SJSA1 (cell line): ENCODE measurements around the gene SYF2. TPM values are rescaled to one million over a fixed set of nuclear protein-coding genes. Genes with fewer than 3 reads are reported as not detected.
"Not testable (repeated sequence)": the region's sequence is repeated elsewhere in the genome, so short reads cannot be mapped to it uniquely, and the experiment has no call there.

Source experiments
- DNase-seq, 2 experiments: peaks; one replicate each; pipeline ENCODE4 v3.0.0-alpha.2; 2015 to 2020; ENCODE audit warnings: low spot score in 2 of 2, low read depth in 1 of 2
- H3K27ac ChIP-seq: fragments of 250-450 bp; sonication (Bioruptor Pico); 2 replicates; pipeline ENCODE4 v1.5.1; 2020; ENCODE audit warnings: mild to moderate bottlenecking, moderate library complexity
- H3K27me3 ChIP-seq: fragments of 250-450 bp; sonication (Bioruptor Pico); replicated peaks from 2 replicates; pipeline ENCODE4 v1.5.1; 2020; ENCODE audit warnings: mild to moderate bottlenecking, moderate library complexity
- H3K36me3 ChIP-seq: fragments of 250-450 bp; sonication (Bioruptor Pico); 2 replicates; pipeline ENCODE4 v1.5.1; 2020; ENCODE audit warnings: mild to moderate bottlenecking
- H3K4me1 ChIP-seq: fragments of 250-450 bp; sonication (Bioruptor Pico); replicated peaks from 2 replicates; pipeline ENCODE4 v1.6.1; 2021; ENCODE audit warnings: mild to moderate bottlenecking
- H3K4me3 ChIP-seq: fragments of 250-450 bp; sonication (Bioruptor Pico); 2 replicates; pipeline ENCODE4 v1.5.1; 2020; ENCODE audit warnings: mild to moderate bottlenecking
- H3K9me3 ChIP-seq: fragments of 250-450 bp; sonication (Bioruptor Pico); replicated peaks from 2 replicates; pipeline ENCODE4 v1.5.1; 2020; ENCODE audit warnings: mild to moderate bottlenecking
- total RNA-seq: library from RNA; depleted of rRNA; stranded (reverse); fragments of >200 nt; shearing (Covaris generic); gene quantifications from 2 replicates; pipeline ENCODE4 v1.2.3, GENCODE V29; 2014

Gene SYF2
- total RNA-seq, 1 experiment from 2014 or later = 34.0 TPM

DNA sequence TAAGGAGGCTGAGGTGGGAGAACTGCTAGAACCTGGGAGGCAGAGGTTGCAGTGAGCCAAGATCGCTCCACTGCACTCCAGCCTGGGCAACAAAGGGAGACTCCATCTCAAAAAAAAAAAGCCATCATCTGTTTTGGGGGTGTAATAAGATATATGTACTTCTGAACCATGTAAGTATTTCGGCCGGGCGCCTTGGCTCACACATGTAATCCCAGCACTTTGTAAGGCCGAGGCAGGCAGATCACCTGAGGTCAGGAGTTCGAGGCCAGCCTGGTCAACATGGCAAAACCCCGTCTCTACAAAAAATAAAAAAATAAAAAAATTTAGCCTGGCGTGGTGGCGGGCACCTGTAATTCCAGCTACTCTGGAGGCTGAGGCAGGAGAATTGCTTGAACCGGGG lies 3.1 kb upstream of the SYF2 start:
- peaks cover 33% of the 10 kb centered on the region for H3K36me3 ChIP-seq
- not testable (repeated sequence) for DNase-seq, H3K9me3 ChIP-seq, H3K4me3 ChIP-seq, H3K27me3 ChIP-seq, H3K27ac ChIP-seq
- H3K4me1 ChIP-seq = peaks cover 26% of the 10 kb centered on the region

DNA sequence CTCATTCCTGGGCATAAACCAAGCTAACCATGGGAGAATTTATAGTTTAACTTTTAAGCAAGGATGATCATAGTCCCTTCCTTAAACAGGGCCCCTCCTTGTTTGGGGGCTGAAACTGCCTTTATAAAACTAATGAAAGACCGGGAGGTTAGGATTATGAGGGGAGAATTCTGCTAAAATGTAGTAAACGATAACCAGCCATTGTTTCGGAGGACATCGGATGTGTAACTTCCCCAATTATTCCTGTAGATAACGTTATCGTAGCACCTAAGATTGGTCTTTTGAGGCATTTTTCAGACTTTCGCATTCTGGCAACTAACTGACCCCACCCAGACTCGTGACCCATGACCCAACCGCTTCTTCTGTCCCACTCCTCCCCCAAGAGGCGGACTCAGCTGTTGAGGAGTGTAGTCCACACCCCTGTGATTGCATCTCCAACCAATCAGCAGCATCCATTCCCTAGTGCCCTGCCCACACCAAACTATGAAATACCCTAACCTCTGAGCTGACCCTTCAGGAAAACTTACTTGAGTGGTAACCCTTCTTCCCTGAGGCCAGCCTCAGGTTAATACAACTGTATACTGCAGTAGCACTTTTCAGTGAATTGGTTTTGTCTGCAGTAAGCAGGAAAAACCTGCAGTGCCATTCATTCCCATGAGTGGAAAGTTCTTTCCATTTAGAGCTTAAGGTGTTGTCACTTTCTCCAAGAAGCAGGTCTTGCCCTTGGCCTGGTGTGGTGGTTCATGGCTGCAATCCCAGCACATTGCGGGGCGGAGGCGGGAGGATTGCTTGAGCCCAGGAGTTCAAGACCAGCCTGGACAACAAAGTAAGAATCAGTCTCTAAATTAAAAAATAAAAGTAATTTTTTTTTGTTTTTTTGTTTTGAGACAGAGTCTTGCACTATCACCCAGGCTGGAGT lies 823 bp upstream of the SYF2 start:
- no peaks in the 10 kb centered on the region for H3K9me3 ChIP-seq
- H3K4me1 ChIP-seq = peaks cover 15% of the 10 kb centered on the region
- H3K4me3 ChIP-seq = peak overlapping the region; percentile 61
- peak overlapping the region; percentile 92 for H3K27ac ChIP-seq
- no peaks in the 10 kb centered on the region for H3K27me3 ChIP-seq
- peaks cover 37% of the 10 kb centered on the region for H3K36me3 ChIP-seq
- DNase-seq = peak; percentile 73 to 85

DNA sequence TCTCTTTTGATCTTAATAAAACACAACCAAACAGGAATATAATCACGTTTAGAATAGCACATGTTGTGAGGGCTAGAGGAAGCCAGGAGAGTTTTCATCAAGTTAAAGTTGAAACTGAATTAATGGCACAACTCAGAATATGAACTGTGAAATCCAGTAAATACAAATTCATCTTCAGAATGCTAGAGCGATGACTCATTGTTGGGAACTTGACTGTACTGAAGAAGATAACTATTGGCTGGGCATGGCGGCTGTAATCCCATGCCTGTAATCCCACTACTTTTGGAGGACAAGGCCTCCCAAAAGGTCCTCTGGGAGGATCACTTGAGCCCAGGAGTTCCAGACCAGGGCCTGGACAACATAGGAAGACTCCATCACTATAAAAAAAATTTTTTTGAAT lies 8.8 kb downstream of the SYF2 start:
- no peaks in the 10 kb centered on the region for H3K9me3 ChIP-seq
- no peak overlapping the region for H3K27ac ChIP-seq
- no peak overlapping the region for H3K4me3 ChIP-seq
- H3K36me3 ChIP-seq = peaks cover 58% of the 10 kb centered on the region
- no peaks in the 10 kb centered on the region for H3K4me1 ChIP-seq
- DNase-seq = no peak
- H3K27me3 ChIP-seq = no peaks in the 10 kb centered on the region

DNA sequence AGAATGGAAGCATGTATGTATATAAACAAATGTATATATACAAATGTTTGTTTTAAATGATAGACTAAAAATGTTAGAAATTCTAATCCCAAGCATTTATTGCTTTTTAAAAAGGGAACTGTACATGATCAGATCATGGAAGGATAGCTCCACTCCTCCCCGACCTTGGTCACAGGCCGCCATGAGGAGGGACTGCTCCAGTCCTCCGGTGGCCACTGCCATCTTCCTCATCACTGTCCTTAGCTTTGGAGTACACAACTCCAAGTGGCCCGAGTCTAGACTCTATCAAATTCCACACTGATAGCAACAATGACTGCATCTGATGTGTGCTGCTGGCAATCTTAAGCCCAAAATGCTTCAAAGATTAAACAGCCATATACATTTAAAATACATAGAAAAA lies 9.7 kb downstream of the SYF2 start:
- Histone ChIP-seq H3K36me3 (peaks cover 51% of the 10 kb centered on the region), H3K9me3 (no peaks in the 10 kb centered on the region), H3K4me3 (no peak overlapping the region), H3K27me3 (no peaks in the 10 kb centered on the region), H3K27ac (no peak overlapping the region), H3K4me1 (no peaks in the 10 kb centered on the region)
- DNase-seq = no peak

GRCh38 chr1:25220666-25221065 lies 11.6 kb downstream of the SYF2 start:
- DNase-seq = no peak
- H3K27me3 ChIP-seq = no peaks in the 10 kb centered on the region
- no peaks in the 10 kb centered on the region for H3K9me3 ChIP-seq
- H3K4me1 ChIP-seq = no peaks in the 10 kb centered on the region
- no peak overlapping the region for H3K4me3 ChIP-seq
- peaks cover 36% of the 10 kb centered on the region for H3K36me3 ChIP-seq
- H3K27ac ChIP-seq = no peak overlapping the region

DNA sequence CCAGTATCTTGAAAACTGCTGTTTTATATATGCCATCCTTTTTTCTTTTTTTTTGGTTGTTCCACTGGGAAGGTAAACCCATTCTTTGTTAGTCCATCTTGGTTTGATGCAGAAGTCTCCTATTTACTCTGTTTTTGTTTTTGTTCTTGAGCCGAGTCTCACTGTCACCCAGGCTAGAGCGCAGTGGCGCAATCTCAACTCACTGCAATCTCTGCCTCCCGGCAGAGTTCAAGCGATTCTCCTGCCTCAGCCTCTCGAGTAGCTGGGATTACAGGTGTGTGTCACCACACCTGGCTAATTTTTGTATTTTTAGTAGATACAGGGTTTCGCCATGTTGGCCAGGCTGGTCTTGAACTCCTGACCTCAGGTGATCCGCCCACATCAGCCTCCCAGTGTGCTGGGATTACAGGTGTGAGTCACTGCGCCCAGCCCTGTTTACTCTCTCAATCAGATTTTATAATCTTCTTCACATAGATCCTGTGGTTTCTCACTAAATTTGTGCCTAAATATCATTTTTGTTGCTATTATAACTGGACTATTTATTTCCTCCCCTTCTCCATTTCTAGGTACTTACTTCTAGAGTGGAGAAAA lies 12.5 kb downstream of the SYF2 start:
- H3K27me3 ChIP-seq = no peaks in the 10 kb centered on the region
- H3K36me3 ChIP-seq = peaks cover 32% of the 10 kb centered on the region
- no peaks in the 10 kb centered on the region for H3K4me1 ChIP-seq
- H3K27ac ChIP-seq = no peak overlapping the region
- no peak for DNase-seq
- no peak overlapping the region for H3K4me3 ChIP-seq
- H3K9me3 ChIP-seq = no peaks in the 10 kb centered on the region

DNA sequence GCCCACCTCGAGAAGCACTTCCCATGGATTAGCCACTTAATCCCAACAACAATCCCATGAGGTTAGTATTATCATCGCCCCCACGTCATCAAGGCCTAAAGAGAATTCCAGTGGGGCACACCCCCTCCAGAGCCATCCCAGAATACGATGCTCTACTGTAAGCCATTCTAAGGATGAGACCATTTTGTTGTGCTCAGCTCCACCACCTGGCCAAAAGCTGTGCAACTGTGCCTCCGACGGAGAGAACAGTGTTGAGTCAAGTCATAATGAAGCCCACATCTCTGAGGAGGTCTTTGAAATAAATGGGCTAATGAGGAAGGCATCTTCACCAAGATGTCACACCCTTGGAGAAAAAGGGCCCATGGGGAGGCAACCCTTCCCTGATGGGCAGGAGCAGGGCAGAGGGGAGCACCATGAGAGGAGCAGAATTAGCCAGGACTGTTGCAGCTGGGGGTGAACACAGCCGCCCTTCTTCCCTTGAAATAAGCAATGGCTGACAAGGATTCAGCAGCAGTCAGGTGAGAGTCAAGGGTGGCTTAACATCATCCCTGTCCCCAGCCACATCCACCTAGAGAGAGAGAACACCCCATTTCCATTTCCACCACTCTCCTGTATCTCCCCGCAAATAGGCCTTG lies 14.6 kb downstream of the SYF2 start:
- Histone ChIP-seq H3K27me3 (no peaks in the 10 kb centered on the region), H3K4me3 (no peak overlapping the region), H3K4me1 (no peaks in the 10 kb centered on the region), H3K9me3 (no peaks in the 10 kb centered on the region), H3K27ac (no peak overlapping the region), H3K36me3 (peaks cover 13% of the 10 kb centered on the region)
- no peak for DNase-seq

DNA sequence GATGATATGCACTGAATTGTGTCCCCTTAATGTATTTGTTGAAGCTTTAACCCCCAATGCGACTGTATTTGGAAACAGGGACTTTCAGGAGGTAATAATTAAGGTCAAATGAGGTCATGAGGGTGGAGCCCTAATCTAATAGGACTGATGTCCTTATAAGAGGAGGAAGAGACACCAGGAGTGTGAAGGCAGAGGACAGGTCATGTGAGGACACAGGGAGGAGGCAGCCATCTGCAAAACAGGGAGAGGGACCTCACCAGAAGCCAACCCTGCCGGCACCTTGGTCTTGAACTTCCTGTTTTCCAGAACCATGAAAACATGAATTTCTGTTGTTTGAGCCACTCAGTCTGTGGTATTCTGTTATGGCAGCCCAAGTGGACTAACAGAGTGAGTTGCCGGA lies 15.3 kb downstream of the SYF2 start:
- Histone ChIP-seq H3K36me3 (peaks cover 8% of the 10 kb centered on the region; the same call in 1 of the 2 replicates), H3K27me3 (no peaks in the 10 kb centered on the region), H3K27ac (no peak overlapping the region), H3K9me3 (no peaks in the 10 kb centered on the region), H3K4me3 (no peak overlapping the region), H3K4me1 (no peaks in the 10 kb centered on the region)
- DNase-seq = no peak

DNA sequence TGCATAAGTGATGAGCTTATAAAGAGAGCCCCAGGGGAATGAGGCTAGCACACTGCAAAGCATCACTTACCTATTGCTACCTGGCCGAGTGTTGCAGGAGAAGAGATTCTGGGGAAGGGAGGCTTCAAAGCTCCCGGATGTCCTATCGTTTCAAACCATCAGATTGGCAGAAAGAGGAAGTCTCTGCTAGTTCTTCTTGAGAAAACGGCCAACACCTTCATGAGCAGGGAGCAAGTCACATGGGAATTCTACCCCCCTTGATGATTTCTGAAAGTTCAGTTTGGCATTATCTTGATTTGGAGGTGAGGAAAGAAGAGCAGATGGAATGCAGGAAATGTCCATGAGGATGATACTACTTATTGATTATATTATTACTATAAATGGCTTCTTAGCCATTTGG lies 16.2 kb downstream of the SYF2 start:
- Histone ChIP-seq H3K4me1 (no peaks in the 10 kb centered on the region), H3K27ac (no peak overlapping the region), H3K36me3 (peaks cover 5% of the 10 kb centered on the region; the same call in 1 of the 2 replicates), H3K27me3 (no peaks in the 10 kb centered on the region), H3K4me3 (no peak overlapping the region), H3K9me3 (no peaks in the 10 kb centered on the region)
- no peak for DNase-seq

GRCh38 chr1:25212725-25213124 lies 19.6 kb downstream of the SYF2 start:
- H3K27me3 ChIP-seq = no peaks in the 10 kb centered on the region
- no peak overlapping the region for H3K27ac ChIP-seq
- no peak for DNase-seq
- H3K4me3 ChIP-seq = no peak overlapping the region
- H3K36me3 ChIP-seq = no peaks in the 10 kb centered on the region
- H3K4me1 ChIP-seq = no peaks in the 10 kb centered on the region
- no peaks in the 10 kb centered on the region for H3K9me3 ChIP-seq

DNA sequence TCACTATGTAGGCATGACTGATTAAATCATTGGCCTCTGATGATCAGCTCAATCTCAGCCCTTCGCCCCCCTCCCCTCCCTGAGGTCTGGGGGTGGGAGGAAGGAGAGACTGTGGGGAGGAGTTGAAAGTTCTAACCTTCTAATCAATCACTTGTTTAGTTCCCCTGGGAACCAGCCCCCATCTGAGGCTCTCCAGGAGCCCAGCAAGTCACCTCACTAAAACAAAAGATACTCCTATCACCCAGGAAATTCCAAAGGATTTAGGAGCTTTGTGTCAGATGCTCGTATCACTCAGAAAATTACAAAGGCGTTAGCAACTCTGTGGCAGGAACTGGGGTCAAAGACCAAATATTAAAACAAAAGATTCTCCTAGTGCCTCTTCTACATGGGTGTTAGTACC lies 21.6 kb downstream of the SYF2 start:
- no peaks in the 10 kb centered on the region for H3K4me1 ChIP-seq
- no peaks in the 10 kb centered on the region for H3K36me3 ChIP-seq
- H3K4me3 ChIP-seq = no peak overlapping the region
- H3K27me3 ChIP-seq = no peaks in the 10 kb centered on the region
- DNase-seq = no peak
- H3K27ac ChIP-seq = no peak overlapping the region
- no peaks in the 10 kb centered on the region for H3K9me3 ChIP-seq

GRCh38 chr1:25209516-25209915 lies 22.8 kb downstream of the SYF2 start:
- DNase-seq = no peak
- Histone ChIP-seq H3K36me3 (no peaks in the 10 kb centered on the region), H3K27me3 (no peaks in the 10 kb centered on the region), H3K4me3 (no peak overlapping the region), H3K27ac (no peak overlapping the region), H3K9me3 (no peaks in the 10 kb centered on the region), H3K4me1 (no peaks in the 10 kb centered on the region)

DNA sequence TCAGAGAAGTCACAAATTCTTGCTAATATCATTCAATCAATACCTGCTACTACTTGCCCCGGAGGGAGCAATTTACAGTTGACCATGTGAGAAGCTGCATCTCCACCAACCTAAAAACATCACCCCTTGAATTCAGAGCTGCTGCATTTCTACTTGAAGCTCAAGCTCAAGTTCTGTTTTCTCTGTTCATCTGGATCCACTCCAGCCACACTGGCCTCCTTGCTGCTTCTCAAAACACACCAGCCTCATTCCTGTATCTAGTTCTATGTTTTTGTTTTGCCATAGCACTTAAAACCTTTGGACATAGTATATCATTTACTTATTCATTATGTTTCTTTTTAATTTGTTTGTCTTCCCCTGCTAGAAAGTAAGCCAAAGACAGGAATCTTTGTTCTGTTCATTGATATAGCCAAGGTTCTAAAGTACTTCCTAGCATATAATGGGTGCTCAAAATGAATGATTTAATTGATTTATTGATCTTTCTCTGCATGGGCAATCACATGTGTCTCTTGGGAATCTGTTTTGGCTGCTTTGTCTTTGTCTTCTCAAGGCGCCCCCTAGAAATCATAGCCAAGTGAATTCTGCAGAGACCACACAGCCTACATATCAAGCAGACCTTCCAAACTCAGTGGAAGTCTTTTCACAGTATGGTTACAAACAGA lies 23.6 kb downstream of the SYF2 start:
- no peak overlapping the region for H3K4me3 ChIP-seq
- no peak for DNase-seq
- H3K27me3 ChIP-seq = no peaks in the 10 kb centered on the region
- no peaks in the 10 kb centered on the region for H3K9me3 ChIP-seq
- no peaks in the 10 kb centered on the region for H3K4me1 ChIP-seq
- no peaks in the 10 kb centered on the region for H3K36me3 ChIP-seq
- no peak overlapping the region for H3K27ac ChIP-seq

DNA sequence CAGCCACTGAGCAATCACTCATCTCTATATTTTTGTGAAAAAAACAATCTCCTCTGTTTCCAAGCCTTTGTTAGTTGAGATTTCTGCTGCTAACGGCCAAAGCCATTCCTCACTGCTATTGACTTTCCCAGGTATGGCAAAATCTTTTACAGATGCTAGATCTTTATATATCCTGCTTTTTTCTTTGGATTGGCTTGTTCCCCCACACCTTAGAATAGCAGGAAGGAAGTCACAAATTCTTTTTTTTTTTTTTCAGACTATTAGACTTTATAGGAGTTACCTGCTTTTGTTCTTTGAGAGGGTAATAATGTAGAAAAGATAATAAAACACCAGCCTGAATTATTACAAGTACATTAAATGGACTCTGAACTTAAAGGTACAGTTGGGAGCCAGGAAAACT lies 24.2 kb downstream of the SYF2 start:
- H3K4me1 ChIP-seq = no peaks in the 10 kb centered on the region
- H3K27me3 ChIP-seq = no peaks in the 10 kb centered on the region
- H3K9me3 ChIP-seq = no peaks in the 10 kb centered on the region
- H3K4me3 ChIP-seq = no peak overlapping the region
- no peak overlapping the region for H3K27ac ChIP-seq
- no peak for DNase-seq
- H3K36me3 ChIP-seq = no peaks in the 10 kb centered on the region
